GM18507 (cell line): ENCODE data around the gene PGM1.

Source experiments
- DNase-seq: peaks from one replicate; pipeline ENCODE4 v3.0.0; 2011; ENCODE audit warnings: low read depth; ENCODE audit not compliant: insufficient read length; ENCODE audit errors: extremely low spot score
- FAIRE-seq: peaks from 2 replicates; lab custom pipeline; 2011; peaks lifted over from hg19 to GRCh38; lab: Jason Lieb, UNC

Gene PGM1

GRCh38 chr1:63599799-63600198, 6.6 kb downstream of the PGM1 start:
- FAIRE-seq (no peak), DNase-seq (no peak)

- DNase-seq (no peak), FAIRE-seq (no peak)
Observed at GRCh38 chr1:63600248-63600647, 7.0 kb downstream of the PGM1 start.

GRCh38 chr1:63601061-63601460, 7.8 kb downstream of the PGM1 start:
- FAIRE-seq: no peak
- DNase-seq: no peak

- no peak for DNase-seq
- FAIRE-seq: no peak
Observed at GRCh38 chr1:63601463-63601862, 8.3 kb downstream of the PGM1 start.

- FAIRE-seq: no peak
- no peak for DNase-seq
Observed at GRCh38 chr1:63601912-63602311, 8.7 kb downstream of the PGM1 start.

GRCh38 chr1:63602629-63603028, 9.4 kb downstream of the PGM1 start:
- DNase-seq (no peak), FAIRE-seq (no peak)

GRCh38 chr1:63603810-63604209, 10.6 kb downstream of the PGM1 start:
- no peak for DNase-seq
- FAIRE-seq: no peak

- DNase-seq: no peak
- no peak for FAIRE-seq
Observed at GRCh38 chr1:63607322-63607721, 14.1 kb downstream of the PGM1 start.

GRCh38 chr1:63611231-63611630, 18.0 kb downstream of the PGM1 start:
- FAIRE-seq (no peak), DNase-seq (no peak)

- FAIRE-seq (no peak), DNase-seq (no peak)
Observed at GRCh38 chr1:63612564-63612963, 19.4 kb downstream of the PGM1 start.

GRCh38 chr1:63612971-63613370, 19.8 kb downstream of the PGM1 start:
- FAIRE-seq: no peak
- DNase-seq: no peak

- peak; percentile 32 for DNase-seq
- FAIRE-seq: peak; percentile 81
Observed at GRCh38 chr1:63615768-63616420, 22.7 kb downstream of the PGM1 start.

GRCh38 chr1:63617450-63617849, 24.2 kb downstream of the PGM1 start:
- DNase-seq: no peak
- FAIRE-seq: no peak

- no peak for FAIRE-seq
- DNase-seq: no peak
Observed at GRCh38 chr1:63618011-63618410, 24.8 kb downstream of the PGM1 start.

- FAIRE-seq: no peak
- no peak for DNase-seq
Observed at GRCh38 chr1:63619558-63619957, 26.3 kb downstream of the PGM1 start.

GRCh38 chr1:63620671-63621070, 27.5 kb downstream of the PGM1 start:
- DNase-seq (no peak), FAIRE-seq (no peak)

- DNase-seq: no peak
- no peak for FAIRE-seq
Observed at GRCh38 chr1:63621075-63621474, 27.9 kb downstream of the PGM1 start.

GRCh38 chr1:63621698-63622097, 28.5 kb downstream of the PGM1 start:
- FAIRE-seq: no peak
- no peak for DNase-seq

GRCh38 chr1:63622849-63623566, 29.8 kb downstream of the PGM1 start:
- FAIRE-seq: no peak
- DNase-seq: no peak

- no peak for FAIRE-seq
Observed at GRCh38 chr1:63623952-63624351, 30.7 kb downstream of the PGM1 start.

GRCh38 chr1:63624911-63625310, 31.7 kb downstream of the PGM1 start:
- no peak for DNase-seq
- FAIRE-seq: no peak

More at GRCh38 chr1:63623952-63624351, 30.7 kb downstream of the PGM1 start:
- no peak for DNase-seq
